ENCODE results near the gene OSBPL6.

- TF ChIP-seq, protein P1, sequence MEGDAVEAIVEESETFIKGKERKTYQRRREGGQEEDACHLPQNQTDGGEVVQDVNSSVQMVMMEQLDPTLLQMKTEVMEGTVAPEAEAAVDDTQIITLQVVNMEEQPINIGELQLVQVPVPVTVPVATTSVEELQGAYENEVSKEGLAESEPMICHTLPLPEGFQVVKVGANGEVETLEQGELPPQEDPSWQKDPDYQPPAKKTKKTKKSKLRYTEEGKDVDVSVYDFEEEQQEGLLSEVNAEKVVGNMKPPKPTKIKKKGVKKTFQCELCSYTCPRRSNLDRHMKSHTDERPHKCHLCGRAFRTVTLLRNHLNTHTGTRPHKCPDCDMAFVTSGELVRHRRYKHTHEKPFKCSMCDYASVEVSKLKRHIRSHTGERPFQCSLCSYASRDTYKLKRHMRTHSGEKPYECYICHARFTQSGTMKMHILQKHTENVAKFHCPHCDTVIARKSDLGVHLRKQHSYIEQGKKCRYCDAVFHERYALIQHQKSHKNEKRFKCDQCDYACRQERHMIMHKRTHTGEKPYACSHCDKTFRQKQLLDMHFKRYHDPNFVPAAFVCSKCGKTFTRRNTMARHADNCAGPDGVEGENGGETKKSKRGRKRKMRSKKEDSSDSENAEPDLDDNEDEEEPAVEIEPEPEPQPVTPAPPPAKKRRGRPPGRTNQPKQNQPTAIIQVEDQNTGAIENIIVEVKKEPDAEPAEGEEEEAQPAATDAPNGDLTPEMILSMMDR (IDR thresholded peaks at IDR 0.05): no peak
- no peak for TF ChIP-seq POLR2A (IDR thresholded peaks at IDR 0.05)
These were observed 87.9 kb downstream of the OSBPL6 start for GRCh38 chr2:178282075-178282815.

Data from right lobe of liver (tissue), 4 donors.